Sigmoid colon (tissue), 7 donors: ENCODE results near the gene CHD5. TPM values are rescaled to one million over a fixed set of nuclear protein-coding genes. Genes with fewer than 3 reads are reported as not detected.
A peak's percentile ranks its signal among the peaks of the same experiment; 100 is the strongest.

Experiments
- DNase-seq: peaks from one replicate; pipeline ENCODE4 v3.0.0-alpha.2; 2019
- H3K27ac ChIP-seq, 4 donors: fragments of 200-600 bp; sonication (generic); one replicate each; pipeline ENCODE4 v1.5.1; 2016 to 2019; ENCODE audit warnings: mild to moderate bottlenecking in 1 of 4
- H3K27me3 ChIP-seq, 3 donors: fragments of 200-600 bp; sonication (generic); one replicate each; pipeline ENCODE4 v1.5.1; 2019; ENCODE audit warnings: mild to moderate bottlenecking in 1 of 3
- H3K36me3 ChIP-seq, 4 donors: fragments of 200-600 bp; sonication (generic); one replicate each; pipeline ENCODE4 v1.5.1; 2016 to 2019
- H3K4me1 ChIP-seq, 4 donors: fragments of 200-600 bp; sonication (generic); one replicate each; pipeline ENCODE4 v1.5.1; 2017 to 2019
- H3K4me3 ChIP-seq, 4 donors: fragments of 200-600 bp; sonication (generic); one replicate each; pipeline ENCODE4 v1.5.1; 2017 to 2019; ENCODE audit warnings: mild to moderate bottlenecking in 2 of 4, moderate library complexity in 1 of 4
- H3K9me3 ChIP-seq, 4 donors: fragments of 200-600 bp in 3 of 4; sonication (generic) in 3 of 4; one replicate each; pipeline versions ENCODE4 v1.5.1 to v1.6.1; 2013 to 2019
- CTCF ChIP-seq, 4 experiments: fragments of 450-650 bp in 3 of 4; fragments of 200-600 bp in 1 of 4; IDR thresholded peaks; one replicate each; pipeline ENCODE4 v1.5.1; 2016 to 2019; ENCODE audit warnings: antibody characterized with exemption in 4 of 4, mild to moderate bottlenecking in 3 of 4, moderate library complexity in 2 of 4
- EP300 ChIP-seq, 4 donors: sonication (generic); formaldehyde crosslinking; IDR thresholded peaks; one replicate each; pipeline ENCODE4 v1.6.1; 2017; ENCODE audit warnings: antibody characterized with exemption in 4 of 4
- POLR2A ChIP-seq, 2 donors: fragments of 450-650 bp; IDR thresholded peaks; one replicate each; pipeline ENCODE4 v1.6.1; 2016; ENCODE audit warnings: antibody characterized with exemption in 2 of 2, mild to moderate bottlenecking in 2 of 2, moderate library complexity in 2 of 2
- POLR2AphosphoS5 ChIP-seq, 4 donors: sonication (generic); formaldehyde crosslinking; IDR thresholded peaks; one replicate each; pipeline ENCODE4 v1.6.1; 2017; ENCODE audit warnings: antibody characterized with exemption in 4 of 4
- WGBS, 2 donors: extraction: QIAGEN DNeasy Blood & Tissue Kit; methylation state at CpG; one replicate each; pipeline ENCODE4 v1.1.7; 2013; 5-methylcytosine and 5-hydroxymethylcytosine counted together
- intact Hi-C: fragments of 100-400 bp; cut with DNase I; formaldehyde crosslinking; loops from one replicate; pipeline ENCODE4 v1.15.1; 2023
- polyA plus RNA-seq, 3 donors: library from polyadenylated mRNA; stranded (reverse); fragments of 200-250 nt; gene quantifications; one replicate each; pipeline ENCODE4 v1.2.3, GENCODE V29; 2013
- total RNA-seq, 4 donors: library from RNA; depleted of rRNA; stranded (reverse); fragments of >200 nt; gene quantifications; one replicate each; pipeline ENCODE4 v1.1.0, GENCODE V29; 2016
- donor health status: healthy with polysubstance abuse.
- donor health status: Bipolar disorder and iron deficiency.
- donor health status: healthy.

Gene CHD5
- total and polyA plus RNA-seq, 7 donors = 0.49 to 2.8 (median 1.4) TPM; not detected in 2

GRCh38 chr1:6137758-6138157 lies 42.4 kb downstream of the CHD5 start:
- intact Hi-C loops = no loop called here
- H3K36me3 ChIP-seq = no peaks in the 10 kb centered on the region
- 72 to 79% methylated on average over 5 of the region's 5 CpGs for WGBS, 2 donors
- H3K27ac ChIP-seq = no peak overlapping the region
- H3K9me3 ChIP-seq = no peaks in the 10 kb centered on the region
- no peaks in the 10 kb centered on the region for H3K27me3 ChIP-seq
- DNase-seq = peak; percentile 42
- TF ChIP-seq EP300 (IDR thresholded peaks at IDR 0.05) (no peak), CTCF (IDR thresholded peaks at IDR 0.05) (no peak), POLR2A (IDR thresholded peaks at IDR 0.05) (no peak), POLR2AphosphoS5 (IDR thresholded peaks at IDR 0.05) (no peak)
- no peak overlapping the region for H3K4me3 ChIP-seq
- H3K4me1 ChIP-seq = no peaks in the 10 kb centered on the region

GRCh38 chr1:6136516-6137220 lies 43.5 kb downstream of the CHD5 start:
- no peak overlapping the region for H3K27ac ChIP-seq
- no peak for TF ChIP-seq POLR2AphosphoS5 (IDR thresholded peaks at IDR 0.05)
- no peak for TF ChIP-seq POLR2A (IDR thresholded peaks at IDR 0.05)
- TF ChIP-seq EP300 (IDR thresholded peaks at IDR 0.05) = no peak
- no peaks in the 10 kb centered on the region for H3K36me3 ChIP-seq
- WGBS, 2 donors = 86% methylated on average over 16 of the region's 16 CpGs
- H3K4me1 ChIP-seq = no peaks in the 10 kb centered on the region
- no peaks in the 10 kb centered on the region for H3K27me3 ChIP-seq
- intact Hi-C loops = no loop called here
- H3K4me3 ChIP-seq = no peak overlapping the region
- peak; percentile 39 for DNase-seq
- H3K9me3 ChIP-seq = peaks cover 0 to 5% (median 0%) of the 10 kb centered on the region in 4 donors

- 80 to 85% methylated on average over 22 of the region's 22 CpGs for WGBS, 2 donors
- Histone ChIP-seq H3K9me3 (peaks cover 0 to 5% (median 0%) of the 10 kb centered on the region in 4 donors), H3K27ac (no peak overlapping the region), H3K27me3 (no peaks in the 10 kb centered on the region), H3K4me1 (no peaks in the 10 kb centered on the region), H3K4me3 (no peak overlapping the region), H3K36me3 (no peaks in the 10 kb centered on the region)
- peak; percentile 52 for DNase-seq
- TF ChIP-seq POLR2AphosphoS5 (IDR thresholded peaks at IDR 0.05) (no peak), EP300 (IDR thresholded peaks at IDR 0.05) (no peak), POLR2A (IDR thresholded peaks at IDR 0.05) (no peak), CTCF (IDR thresholded peaks at IDR 0.05) (no peak)
- intact Hi-C loops = no loop called here
These were observed 45.2 kb downstream of the CHD5 start for GRCh38 chr1:6134741-6135510.

- 92 to 94% methylated on average over 11 of the region's 11 CpGs for WGBS, 2 donors
These were observed 45.9 kb downstream of the CHD5 start for GRCh38 chr1:6134206-6134605.

More at GRCh38 chr1:6134206-6134605, 45.9 kb downstream of the CHD5 start:
- DNase-seq = peak; percentile 46
- H3K9me3 ChIP-seq = peaks cover 0 to 5% (median 0%) of the 10 kb centered on the region in 4 donors
- H3K4me3 ChIP-seq = no peak overlapping the region
- no peaks in the 10 kb centered on the region for H3K27me3 ChIP-seq
- intact Hi-C loops = no loop called here
- H3K36me3 ChIP-seq = no peaks in the 10 kb centered on the region
- no peak for TF ChIP-seq CTCF (IDR thresholded peaks at IDR 0.05)
- no peak for TF ChIP-seq POLR2A (IDR thresholded peaks at IDR 0.05)
- TF ChIP-seq EP300 (IDR thresholded peaks at IDR 0.05) = no peak
- no peak for TF ChIP-seq POLR2AphosphoS5 (IDR thresholded peaks at IDR 0.05)
- no peaks in the 10 kb centered on the region for H3K4me1 ChIP-seq
- H3K27ac ChIP-seq = no peak overlapping the region
